ENCODE measurements around the gene LPGAT1.
"Not testable (repeated sequence)": the region's sequence is repeated elsewhere in the genome, so short reads cannot be mapped to it uniquely, and the experiment has no call there.

Gene LPGAT1

GRCh38 chr1:211830328-211831142 lies at the start of gene LPGAT1:
Gene LPGAT1, minus strand, starts transcription at chr1:211830763. Its CDS starts 1,467 bp downstream, at chr1:211829296.
- H3K4me3 ChIP-seq (ENCODE audit: low read length), result peak within 1 kb of the TSS; percentile 81
- no peak for DNase-seq (ENCODE audit: low read depth)
- TF ChIP-seq CTCF (conservative IDR thresholded peaks at IDR 0.05; ENCODE audit: low read depth, low read length), result peak; percentile 44

GRCh38 chr1:211879475-211879874 lies 48.9 kb upstream of the LPGAT1 start:
- DNase-seq (ENCODE audit: low read depth), result no peak
- no peak for TF ChIP-seq CTCF (conservative IDR thresholded peaks at IDR 0.05; ENCODE audit: low read depth, low read length)

GRCh38 chr1:211876851-211877590 lies 46.5 kb upstream of the LPGAT1 start:
- no peak for TF ChIP-seq CTCF (conservative IDR thresholded peaks at IDR 0.05; ENCODE audit: low read depth, low read length)
- H3K4me3 ChIP-seq (ENCODE audit: low read length), result no peak overlapping the region
- no peak for DNase-seq (ENCODE audit: low read depth)

More at GRCh38 chr1:211879475-211879874, 48.9 kb upstream of the LPGAT1 start:
- no peak overlapping the region for H3K4me3 ChIP-seq (ENCODE audit: low read length)

- no peak for DNase-seq (ENCODE audit: low read depth)
- no peak for TF ChIP-seq CTCF (conservative IDR thresholded peaks at IDR 0.05; ENCODE audit: low read depth, low read length)
- H3K4me3 ChIP-seq (ENCODE audit: low read length), result no peak overlapping the region
Measured at GRCh38 chr1:211875541-211875940, 45.0 kb upstream of the LPGAT1 start.

- no peak for DNase-seq (ENCODE audit: low read depth)
- TF ChIP-seq CTCF (conservative IDR thresholded peaks at IDR 0.05; ENCODE audit: low read depth, low read length), result no peak
- no peak overlapping the region for H3K4me3 ChIP-seq (ENCODE audit: low read length)
Measured at GRCh38 chr1:211874521-211875347, 44.2 kb upstream of the LPGAT1 start.

- not testable (repeated sequence) for H3K4me3 ChIP-seq (ENCODE audit: low read length); DNase-seq (ENCODE audit: low read depth)
Measured at GRCh38 chr1:211873731-211874130, 43.2 kb upstream of the LPGAT1 start.

GRCh38 chr1:211870156-211870555 lies 39.6 kb upstream of the LPGAT1 start:
- no peak for DNase-seq (ENCODE audit: low read depth)
- no peak for TF ChIP-seq CTCF (conservative IDR thresholded peaks at IDR 0.05; ENCODE audit: low read depth, low read length)
- no peak overlapping the region for H3K4me3 ChIP-seq (ENCODE audit: low read length)
